Limb (tissue), 2 donors: ENCODE data around the gene PTDSS2.
"Not testable (repeated sequence)": the region's sequence is repeated elsewhere in the genome, so short reads cannot be mapped to it uniquely, and the experiment has no call there.

Source experiments
- DNase-seq, 2 donors: peaks; one replicate each; pipeline ENCODE4 v3.0.0-alpha.2; 2016; ENCODE audit errors: extremely low spot score in 2 of 2

The PTDSS2 gene

GRCh38 chr11:504994-505344 lies 54.9 kb downstream of the PTDSS2 start:
- DNase-seq: no peak

- peak; percentile 96 to 99 for DNase-seq
Measured at GRCh38 chr11:506238-506994, 56.3 kb downstream of the PTDSS2 start.

DNA sequence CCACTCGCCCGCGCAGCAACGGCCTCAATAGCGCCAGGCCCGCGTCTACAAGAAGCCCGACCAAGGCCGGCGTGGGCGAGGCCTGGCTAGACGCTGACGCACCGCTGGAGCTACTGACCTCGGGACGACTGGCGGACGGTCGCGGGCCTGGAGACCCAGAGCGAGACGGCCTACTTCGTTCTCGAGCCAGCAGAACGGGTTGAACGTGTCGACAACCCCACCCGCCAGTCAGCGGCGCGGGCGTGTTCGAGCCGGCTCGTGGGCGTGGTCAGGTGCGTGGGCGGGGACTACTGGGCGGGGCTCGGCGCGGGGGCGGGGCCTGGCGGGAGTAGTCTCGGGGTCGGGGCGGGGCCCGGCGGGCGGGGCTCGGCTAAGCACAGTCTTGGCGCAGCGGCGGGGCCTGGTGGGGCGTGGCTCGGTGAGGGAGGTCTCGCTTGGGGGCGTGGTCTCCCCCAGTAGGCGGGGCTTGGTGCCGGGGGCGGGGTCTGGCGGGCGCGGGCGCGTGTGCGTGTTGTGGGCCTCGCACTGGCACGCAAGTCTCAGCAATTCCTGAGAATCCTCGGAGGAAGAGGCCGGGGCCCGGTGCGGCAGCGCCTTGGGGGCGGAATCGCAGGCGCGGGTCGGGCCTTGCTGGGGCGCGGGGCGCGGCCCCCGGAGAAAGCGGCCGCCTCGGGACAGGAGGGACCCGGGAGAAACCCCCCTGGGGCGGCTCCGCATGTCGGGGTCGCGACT lies 57.1 kb downstream of the PTDSS2 start, which contains the start of gene RNH1:
RNH1 (minus strand) TSS at position 248 of the 732 bp plus-strand sequence. CDS start 5,080 bp downstream, outside the sequence.
- peak; percentile 96 to 100 for DNase-seq

- DNase-seq: peak in 1 of 2 donors; percentile 32
Measured at GRCh38 chr11:507727-508515, 57.8 kb downstream of the PTDSS2 start.

DNA sequence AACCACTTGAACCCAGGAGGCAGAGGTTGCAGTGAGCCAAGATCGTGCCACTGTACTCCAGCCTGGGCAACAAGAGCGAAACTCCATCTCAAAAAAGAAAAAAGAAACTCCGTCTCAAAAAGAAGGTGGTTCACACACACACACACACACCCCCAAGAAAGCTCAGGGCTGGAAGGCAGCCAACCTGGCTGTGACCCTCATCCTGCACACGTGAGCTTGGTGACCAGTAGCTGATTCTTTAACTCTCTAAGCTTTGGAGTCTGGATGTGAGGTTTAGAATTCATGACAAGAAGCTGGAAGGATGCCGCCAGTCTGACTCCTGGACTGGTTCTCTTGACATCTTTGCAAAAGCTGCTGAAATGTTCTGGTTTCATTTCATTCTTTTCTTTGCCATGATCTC lies 58.9 kb downstream of the PTDSS2 start:
- no peak for DNase-seq

DNA sequence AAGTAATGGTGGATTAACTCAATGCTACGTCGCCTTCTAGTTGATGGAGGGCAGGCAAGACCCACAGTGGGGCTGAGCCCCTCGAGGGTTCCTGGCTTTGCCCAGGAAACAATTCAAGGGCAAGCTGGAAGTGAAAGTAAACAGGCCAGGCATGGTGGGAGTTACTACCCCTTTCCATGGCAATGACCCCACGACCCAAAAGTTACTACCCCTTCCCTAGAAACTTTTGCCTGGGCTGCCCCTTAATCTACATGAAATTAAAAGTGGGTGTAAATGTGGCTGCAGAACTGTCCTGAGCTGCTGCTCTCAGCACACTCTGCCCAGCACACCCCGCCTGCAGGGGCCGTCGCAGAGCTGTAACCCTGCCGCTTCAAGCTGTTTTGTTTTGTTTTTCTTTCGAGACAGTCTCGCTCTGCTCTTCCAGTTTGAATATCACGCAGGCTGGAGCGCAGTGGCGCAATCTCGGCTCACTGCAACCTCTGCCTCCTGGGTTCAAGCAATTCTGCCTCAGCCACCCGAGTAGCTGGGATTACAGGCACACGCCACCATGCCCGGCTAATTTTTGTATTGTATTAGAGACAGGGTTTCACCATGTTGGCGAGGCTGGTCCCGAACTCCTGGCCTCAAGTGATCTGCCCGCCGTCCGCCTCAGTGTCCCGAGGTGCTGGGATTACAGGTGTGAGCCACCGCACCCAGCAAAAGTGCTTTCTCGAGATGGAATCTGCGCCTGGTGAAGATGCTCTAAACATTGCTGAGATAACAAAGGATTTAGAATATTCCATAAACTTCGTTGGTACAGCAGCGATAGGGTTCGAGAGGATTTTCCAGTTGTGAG lies 62.9 kb downstream of the PTDSS2 start:
- no peak for DNase-seq

DNA sequence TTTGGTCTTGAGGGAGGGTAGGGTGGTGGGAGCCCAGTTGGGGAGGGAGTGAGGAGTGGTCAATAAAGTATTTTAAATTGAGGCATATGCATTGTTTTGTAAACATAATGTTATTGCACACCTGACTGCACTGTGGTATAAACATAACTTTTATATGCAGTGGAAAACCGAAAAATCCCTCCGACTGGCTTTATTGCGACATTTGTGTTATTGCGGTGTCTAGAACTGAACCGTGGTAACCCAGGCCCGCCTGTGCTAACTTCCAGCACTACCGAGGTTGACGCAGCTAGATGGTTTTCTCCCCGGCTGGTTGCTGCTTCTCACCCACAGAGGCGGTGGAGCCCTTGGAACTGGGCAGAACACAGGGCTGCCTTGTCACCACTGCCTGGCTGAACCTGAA lies 64.5 kb downstream of the PTDSS2 start:
- no peak for DNase-seq

DNA sequence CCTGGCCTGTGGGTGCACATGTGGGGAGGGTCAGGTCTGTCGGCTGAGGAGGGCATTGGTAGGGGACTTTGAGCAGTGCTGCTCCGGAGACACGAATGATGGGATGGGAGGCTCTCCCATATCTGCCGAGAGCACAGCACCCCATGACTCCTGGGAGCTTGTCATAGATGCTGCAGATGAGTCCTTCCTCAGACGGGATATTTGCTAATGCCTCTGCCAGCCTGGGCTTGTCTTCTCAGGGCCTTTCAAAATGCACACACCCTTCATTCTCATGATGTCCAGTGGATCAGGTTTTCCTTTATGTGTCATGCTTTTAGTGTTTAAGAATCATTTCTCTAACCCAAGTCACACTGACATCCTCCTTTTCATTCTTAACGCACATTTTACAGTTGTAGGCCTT lies 65.1 kb downstream of the PTDSS2 start:
- no peak for DNase-seq

GRCh38 chr11:516400-516799 lies 66.3 kb downstream of the PTDSS2 start:
- DNase-seq: no peak

GRCh38 chr11:516918-517685 lies 67.0 kb downstream of the PTDSS2 start:
- not testable (repeated sequence) for DNase-seq

DNA sequence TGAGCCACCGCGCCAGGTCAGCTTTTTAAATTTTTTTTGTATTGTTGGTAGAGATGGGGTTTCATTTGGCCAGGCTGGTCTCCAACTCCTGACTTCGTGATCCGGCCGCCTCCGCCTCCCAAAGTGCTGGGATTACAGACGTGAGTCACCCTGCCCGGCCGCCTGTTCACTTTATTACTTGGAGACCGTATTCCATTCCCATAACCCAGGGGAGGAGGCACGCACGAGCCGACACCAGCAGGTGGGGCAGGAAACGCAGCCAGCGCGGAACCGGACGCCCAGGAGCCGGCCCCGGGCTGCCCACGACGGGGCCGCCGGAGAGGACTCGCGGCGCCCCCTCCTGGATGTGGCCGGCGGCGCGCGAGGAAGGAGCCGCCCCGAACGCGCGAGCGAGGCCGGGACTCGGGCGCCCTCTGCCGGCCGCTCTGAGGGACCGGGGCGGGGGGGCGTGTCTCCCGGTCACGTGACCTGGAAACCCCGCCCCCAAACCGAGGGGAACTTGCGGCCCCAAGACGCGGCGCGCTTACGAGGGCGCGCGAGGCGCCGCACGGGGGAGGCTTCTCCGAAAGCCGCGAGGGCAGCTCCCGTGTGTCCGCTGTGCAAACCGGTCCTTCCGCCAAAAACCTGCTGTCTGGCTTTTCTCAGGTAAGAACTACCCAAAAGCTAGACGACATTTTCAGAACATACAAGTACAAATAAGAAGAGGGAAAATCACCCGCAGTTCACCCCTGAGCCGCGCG lies 68.6 kb downstream of the PTDSS2 start:
- peak; percentile 74 to 87 for DNase-seq

GRCh38 chr11:520428-521176 lies 70.5 kb downstream of the PTDSS2 start:
- DNase-seq: peak in 1 of 2 donors; percentile 30

DNA sequence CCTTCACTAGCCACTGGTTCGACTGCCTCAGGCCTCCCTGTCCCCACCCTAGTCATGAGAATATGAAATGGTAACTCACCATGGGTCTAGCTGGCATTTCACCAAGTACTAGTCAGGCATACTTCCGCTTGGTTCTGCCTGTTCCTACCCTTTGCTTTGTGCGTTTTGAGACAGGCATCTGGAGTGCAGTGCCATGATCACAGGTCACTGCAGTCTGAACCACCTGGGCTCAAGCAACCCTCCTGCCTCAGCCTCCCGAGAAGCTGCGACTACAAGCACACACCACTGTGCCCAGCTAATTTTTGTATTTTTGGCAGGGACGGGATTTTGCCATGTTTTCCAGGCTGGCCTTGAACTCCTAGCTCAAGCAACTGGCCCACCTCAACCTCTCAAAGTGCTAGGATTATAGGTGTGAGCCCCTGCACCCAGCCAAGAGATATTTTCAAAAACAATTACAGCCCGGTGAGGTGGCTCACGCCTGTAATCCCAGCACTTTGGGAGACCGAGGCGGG lies 71.2 kb downstream of the PTDSS2 start:
- DNase-seq: no peak

DNA sequence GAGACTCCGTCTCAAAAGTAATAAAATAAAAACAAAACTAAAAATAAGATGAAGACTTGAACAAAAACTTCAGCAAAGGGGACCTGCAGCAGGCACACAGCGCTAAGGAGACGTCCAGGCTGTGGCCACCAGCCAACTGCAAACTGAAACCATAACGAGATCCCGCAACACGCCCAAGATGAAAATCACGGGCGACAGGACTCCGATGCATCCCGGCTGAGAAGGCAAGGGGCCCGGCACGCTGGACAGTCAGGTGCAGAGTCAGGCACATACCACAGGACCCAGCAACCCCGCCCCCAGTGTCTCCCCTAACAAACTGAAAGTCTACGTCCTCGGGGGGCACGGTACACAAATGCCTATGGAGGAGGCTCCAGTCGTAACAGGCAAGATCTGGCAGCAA lies 76.1 kb downstream of the PTDSS2 start:
- no peak for DNase-seq

DNA sequence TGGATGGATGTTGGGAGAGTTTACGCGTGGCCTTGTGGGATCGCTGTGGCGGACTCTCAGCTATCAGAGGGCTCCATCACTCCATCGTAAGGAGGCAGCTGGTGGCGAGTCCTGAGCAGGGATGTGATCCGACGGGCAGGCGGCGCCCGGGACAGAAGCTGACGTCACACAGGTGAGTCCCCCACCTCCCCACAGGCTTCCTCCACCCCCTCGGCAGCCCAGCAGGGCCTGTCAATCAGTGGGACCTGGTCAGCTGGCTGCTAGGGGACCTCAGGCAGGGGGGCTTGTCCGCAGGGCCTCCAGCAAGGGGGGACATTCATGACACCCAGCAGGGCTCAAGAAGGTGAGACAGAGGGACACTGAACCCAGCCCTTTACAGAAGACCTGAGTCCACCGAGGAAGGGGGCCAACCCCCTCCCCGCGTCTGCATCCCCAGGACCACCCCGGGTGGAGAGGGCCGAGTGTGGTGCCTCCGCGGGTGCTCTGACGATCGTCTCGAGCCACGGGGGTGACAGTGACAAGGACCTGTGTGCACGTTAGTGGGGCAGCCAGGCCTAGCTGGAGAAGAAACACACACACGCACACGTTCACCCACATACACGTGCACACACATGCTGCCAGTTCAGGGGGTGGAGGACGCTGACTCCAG lies 78.2 kb downstream of the PTDSS2 start:
- DNase-seq: peak in 1 of 2 donors; percentile 27

- peak in 1 of 2 donors; percentile 51 for DNase-seq
Measured at GRCh38 chr11:528815-529727, 79.0 kb downstream of the PTDSS2 start.
